Stimulated activated naive CD8-positive, alpha-beta T cell treated with anti-CD3 and anti-CD28 coated beads, Interleukin-15, Interleukin-2, amounts not matched to agents 100 U/mL and 50 U/mL, for 24 hours (primary cell): ENCODE measurements around the gene ADAMTS12.

Experiments used
- ATAC-seq: fragments of 150-1000 bp; cut with Tn5 transposase; one replicate; pipeline ENCODE4 v1.10.0; 2021
- DNase-seq: peaks from one replicate; pipeline ENCODE4 v3.0.0; 2021

The ADAMTS12 gene

DNA sequence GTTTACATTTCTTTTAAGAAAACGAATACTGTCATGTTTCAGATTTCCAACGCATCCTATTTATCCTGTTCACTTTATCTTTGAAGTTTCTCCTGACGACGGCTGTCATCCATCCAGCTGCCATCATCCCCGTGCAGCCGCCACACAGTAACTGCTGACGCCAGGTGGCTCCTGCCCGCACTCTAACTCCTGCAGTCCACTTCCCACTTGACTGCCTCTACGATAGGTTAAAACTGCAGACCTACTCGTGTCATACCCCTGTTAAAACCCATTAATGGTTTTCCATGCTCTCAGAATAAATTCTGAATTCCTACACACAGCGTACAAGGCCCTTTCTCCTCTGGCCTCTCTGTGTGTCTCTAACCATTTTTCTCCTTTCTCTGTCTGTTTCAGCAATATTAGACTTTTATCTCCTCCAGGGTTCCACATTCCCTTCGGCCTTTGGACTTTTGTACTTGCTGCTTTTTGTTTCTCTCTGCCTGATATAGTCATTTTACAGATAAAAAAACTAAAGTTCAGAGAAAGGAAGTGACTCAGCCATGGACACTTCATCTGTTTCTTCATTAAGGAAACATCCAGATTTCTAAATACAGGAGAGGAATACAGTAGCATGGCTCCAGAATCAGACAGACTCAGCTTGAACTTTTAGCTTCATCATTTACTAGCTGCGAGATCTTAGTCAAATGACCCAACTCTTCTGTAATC is 84.9 kb downstream of the ADAMTS12 start:
- ATAC-seq: no peak
- DNase-seq: no peak

DNA sequence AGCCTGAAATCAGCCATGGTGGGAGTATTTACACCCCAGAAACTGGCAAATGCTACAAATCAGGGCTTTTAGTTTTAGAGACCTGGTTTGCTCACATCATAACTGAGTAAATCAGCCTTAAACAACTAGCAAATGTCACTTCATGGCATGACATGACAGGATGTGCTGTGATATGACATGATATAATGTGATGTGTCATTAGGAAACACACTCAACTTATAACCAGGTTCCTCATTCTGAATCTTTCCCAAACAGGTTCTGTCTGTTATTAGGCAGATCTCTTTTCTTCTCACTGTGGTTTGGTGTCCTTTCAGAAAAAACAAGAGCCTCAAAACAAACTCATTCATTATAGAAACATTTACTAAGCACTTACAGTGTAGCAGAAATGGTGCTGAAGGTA is 90.5 kb downstream of the ADAMTS12 start:
- DNase-seq (no peak), ATAC-seq (no peak)

DNA sequence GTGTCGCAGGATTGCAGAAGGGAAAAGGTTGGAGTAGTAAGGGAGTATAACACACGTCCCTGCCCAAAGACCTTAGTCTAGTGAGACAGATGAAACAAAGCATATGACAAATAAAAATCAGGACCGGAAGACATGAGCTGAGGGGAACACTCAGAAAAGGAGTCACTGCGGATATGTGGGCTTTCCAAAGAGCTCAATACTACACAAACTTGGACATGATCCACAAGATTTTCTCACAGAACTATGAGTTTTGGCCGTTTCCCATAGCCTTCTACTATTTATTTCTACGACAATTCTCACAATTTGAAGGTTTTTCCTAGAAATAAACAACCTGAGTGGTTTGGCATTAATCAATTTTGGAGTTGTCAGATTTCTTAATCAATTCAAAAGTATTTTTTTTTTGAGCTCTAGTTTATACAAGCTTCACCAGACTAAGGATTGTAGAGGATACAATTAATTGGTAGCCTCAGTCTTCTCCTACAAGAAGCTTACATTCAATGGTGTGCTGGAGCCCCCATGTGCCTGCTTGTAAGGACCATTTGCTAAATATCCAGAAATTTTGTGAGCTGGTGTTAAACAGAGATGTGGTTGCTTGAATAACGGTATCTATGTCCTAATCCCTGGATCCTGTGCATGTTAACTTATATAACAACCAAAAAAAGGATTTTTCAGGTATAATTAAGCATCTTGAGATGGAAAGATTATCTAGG is 91.4 kb downstream of the ADAMTS12 start:
- DNase-seq (no peak), ATAC-seq (no peak)

DNA sequence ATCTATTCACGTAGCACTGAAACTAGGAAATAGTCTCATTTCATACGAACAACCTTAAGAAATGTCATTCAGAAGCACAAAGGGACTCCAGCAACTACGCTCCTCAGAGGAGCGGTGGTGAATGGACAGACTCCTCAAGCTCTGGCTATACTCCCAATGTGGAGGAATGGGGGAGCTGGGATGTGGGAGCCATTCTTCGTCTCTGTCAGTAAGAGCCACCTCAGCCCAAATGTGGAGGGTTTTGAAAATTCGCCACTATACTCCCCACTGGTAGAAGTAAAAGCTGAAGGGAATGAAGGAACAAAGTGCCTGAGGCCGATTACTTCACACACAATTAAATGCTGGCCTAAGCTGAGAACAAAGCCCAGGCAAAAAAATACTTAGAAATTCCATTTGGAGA is 96.3 kb downstream of the ADAMTS12 start:
- DNase-seq (no peak), ATAC-seq (no peak)

DNA sequence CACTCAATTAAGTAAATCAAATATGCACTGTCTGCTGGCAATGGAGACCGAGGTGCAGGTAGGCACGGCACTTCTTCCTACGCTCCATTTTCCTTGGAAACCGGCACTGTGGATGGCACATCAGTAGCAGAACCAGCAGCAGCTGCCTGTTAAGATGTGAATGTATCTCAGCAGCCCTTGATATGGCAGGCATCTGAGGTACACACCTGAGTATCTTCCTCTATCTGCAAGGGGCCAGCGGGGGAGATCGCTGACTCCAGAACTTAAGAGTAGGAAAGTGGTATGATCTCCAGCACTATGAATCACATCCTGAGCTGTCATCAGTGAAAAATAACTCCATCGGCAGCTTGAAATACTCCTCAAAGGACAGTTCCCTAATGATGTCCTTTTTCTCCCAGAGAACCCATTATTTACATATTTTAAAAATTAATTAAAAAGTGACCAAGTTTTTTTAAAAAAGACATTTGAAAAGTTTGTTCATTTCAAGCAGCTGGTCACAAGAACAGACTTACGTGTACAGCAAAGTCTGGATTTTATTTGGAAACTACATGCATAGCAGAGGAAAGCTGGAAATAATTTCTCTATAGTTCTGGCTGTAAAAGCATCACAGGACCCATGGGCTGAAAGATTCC is 97.1 kb downstream of the ADAMTS12 start:
- no peak for ATAC-seq
- no peak for DNase-seq

DNA sequence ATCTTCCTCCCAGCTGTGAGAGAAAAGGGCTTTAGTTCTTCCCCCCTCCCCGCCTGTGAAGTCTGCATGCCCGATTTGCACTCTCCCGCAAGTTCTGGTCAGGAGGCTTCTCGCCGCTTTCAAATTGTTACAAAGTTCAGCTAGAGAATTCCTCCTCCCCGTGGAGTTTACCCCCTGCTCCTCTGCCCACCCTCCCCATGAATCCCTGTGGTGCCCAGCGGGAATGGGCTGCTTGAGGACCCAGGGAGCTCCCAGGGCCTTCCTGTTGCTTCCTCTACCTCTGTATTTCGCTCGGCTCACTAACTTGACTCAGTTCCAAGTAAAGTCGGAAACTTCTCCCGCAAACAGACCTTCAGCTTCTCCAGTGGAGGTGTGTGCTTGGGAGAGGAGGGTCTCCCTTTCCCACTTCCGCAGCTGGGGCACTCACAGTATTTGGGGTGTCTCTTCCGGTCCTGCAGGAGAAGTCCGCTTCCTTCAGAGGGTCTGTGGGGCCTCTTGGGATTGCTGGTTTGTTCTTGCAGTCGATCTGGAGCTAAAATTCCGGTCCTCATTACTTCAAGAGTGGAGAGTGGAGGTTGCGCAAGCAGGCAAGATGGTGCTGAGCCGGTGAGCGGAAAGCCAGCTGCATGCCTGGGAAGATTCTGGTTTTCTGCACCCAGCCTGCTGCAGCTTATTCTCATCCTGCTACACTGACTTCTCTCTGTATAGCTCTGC is 97.8 kb downstream of the ADAMTS12 start:
- no peak for DNase-seq
- ATAC-seq: no peak

DNA sequence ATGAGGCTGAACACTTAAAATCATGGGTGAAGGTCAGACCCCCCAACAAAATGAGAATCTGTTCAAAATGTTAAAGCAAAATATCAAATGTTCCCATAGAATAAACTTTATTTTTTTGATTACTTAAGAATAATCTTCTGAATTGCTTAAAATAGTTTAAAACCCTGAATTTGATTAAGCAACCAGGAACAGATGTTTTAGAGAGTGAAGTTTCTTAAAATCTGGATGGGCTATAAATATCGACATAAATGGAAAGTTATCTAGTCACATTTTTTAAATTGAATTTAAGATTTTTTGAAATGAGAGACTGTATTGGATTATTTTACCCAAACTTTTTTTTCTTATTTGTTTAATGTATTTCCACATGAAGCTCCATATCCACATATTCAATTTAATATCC is 98.5 kb downstream of the ADAMTS12 start:
- no peak for DNase-seq
- ATAC-seq: no peak

DNA sequence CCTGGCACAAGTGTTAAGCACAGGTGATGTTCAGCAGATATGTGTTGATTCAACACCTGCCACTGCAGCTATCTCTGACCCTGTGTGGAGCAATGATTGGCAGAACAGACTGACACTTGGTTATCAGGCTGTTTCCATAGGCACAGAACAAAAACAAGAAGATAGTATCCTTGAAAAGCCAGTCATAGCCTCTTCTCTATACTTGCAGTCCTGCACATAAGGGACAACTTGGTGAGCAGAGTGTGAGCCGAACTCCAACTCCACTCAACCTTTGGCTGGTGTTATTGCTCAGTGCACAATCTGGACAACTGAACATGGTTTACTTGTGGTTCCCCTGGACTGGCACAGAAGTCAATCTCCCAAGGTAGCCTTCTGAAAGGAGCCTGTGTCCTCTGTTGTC is 99.2 kb downstream of the ADAMTS12 start:
- DNase-seq (no peak), ATAC-seq (no peak)

DNA sequence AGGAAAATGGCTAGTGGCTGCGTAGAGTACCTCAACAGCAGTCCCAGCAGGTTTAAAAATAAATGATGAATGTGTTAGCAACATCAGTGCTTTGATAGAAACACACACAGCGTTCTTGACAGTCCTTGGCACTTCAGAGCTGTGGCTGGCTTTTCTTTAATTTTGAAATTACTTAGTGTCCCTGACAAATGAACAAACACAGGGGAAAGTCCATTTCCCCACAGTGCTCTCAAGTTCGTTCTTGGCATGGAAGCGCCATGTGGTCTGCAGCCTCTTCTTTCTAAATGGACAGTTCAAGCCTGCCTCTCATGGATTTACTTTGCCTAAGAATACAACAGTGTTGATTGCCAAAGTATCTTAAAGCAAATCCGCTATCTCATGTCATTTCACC is 102.2 kb downstream of the ADAMTS12 start:
- no peak for ATAC-seq

DNA sequence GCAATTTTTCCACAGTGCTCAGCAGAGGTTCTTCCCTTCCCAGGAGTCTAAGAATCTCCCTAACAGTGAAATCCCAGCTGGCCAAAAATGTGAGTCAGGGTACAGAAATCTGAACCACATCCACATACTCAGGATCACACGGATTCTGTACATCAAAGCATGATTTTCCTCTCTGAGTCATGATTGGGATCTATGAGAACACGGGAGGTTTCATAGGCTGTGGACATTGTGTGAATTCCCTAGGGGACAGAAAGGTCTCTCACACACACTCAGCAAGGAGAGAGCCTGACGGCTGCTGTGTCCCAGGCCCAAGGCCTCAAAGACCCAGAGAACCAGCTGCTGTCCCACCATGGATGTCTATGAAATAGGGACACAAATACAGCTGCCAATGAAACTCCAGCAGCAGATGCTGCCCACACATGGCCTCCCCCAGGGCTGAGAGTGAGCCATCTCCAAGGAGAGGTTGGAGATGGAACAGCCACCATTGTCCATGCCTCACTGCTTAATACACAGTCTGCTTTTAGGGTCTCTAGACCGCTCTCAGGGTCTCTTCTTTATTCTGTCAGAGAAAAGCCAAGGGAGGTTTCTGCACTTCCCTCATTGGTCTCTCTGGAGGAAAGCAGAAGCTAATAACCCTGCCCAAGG is 102.7 kb downstream of the ADAMTS12 start:
- no peak for ATAC-seq
- DNase-seq: no peak

More for the DNA sequence above, 102.2 kb downstream of the ADAMTS12 start:
- no peak for DNase-seq

DNA sequence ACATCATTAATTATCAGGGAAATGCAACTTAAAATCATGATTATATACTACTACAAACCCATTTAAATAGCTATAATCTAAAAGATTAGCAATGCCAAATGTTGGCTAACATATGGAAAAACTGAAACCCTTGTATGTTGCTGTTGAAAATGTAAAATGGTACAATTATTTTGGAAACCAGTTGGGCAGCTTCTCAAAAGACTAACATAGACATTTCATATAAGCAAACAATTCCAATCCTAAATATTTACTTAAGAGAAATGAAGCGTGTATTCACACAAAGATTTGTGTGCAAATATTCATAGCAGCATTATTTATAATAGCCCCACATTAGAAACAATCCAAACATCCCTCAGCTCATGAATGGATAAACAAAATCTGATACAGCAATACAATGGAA is 106.2 kb downstream of the ADAMTS12 start:
- ATAC-seq (no peak), DNase-seq (no peak)

DNA sequence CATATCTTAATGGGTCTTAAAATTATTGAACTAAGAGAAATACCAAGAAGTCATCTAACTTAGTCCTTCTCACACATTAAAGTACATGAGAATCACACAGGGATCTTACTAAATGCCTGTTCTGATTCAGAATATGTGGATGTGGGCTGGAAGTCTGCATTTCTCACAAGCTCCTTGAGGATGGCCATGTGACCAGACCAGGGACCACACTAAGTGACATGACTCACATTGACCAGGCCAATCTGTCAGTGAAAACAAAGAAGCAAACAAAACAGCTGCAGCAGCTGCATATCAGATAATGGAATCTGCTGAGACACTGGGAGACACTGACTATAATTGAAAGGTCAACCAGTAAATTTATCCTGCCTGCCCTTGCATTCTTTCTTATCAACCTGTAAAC is 110.5 kb downstream of the ADAMTS12 start:
- no peak for ATAC-seq
- no peak for DNase-seq

DNA sequence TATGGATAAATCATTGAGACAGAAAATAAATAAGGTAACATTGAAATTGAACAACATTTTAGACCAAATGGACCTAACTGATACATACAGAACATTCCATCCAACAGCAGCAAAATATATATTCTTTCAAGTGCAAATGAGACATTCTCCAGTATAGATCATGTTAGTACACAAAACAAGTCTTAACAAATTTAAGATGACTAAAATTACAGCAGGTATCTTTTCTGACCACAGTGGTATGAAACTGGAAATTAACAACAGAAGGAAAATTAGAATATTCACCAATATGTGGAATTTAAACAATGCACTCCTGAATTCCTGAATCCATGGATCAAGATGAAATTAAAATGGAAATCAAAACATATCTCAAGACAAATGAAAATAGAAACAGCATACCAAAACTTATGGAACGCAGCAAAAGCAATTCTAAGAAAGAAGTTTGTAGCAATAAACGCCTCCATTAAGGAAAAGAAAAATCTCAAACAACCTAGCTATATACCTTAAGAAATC is 115.6 kb downstream of the ADAMTS12 start:
- ATAC-seq (no peak), DNase-seq (no peak)

DNA sequence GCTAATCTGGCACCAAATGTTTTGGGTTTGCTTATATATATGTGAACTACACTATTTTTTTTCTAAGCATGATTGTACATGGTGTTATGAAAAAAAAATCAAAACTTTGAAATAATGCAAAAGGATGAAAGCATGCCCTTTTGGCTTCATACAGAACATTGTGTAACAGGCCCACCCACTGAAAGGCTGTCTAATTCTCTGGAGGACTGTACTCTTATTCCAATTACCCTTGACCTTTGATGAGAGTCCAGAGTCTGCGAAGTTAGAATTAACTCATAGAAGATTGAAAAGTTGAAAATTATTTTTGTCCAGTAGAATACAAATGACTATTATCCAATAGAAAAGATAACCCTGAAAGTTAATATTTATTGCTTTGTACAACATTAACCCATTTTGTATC is 117.4 kb downstream of the ADAMTS12 start:
- DNase-seq (no peak), ATAC-seq (no peak)

DNA sequence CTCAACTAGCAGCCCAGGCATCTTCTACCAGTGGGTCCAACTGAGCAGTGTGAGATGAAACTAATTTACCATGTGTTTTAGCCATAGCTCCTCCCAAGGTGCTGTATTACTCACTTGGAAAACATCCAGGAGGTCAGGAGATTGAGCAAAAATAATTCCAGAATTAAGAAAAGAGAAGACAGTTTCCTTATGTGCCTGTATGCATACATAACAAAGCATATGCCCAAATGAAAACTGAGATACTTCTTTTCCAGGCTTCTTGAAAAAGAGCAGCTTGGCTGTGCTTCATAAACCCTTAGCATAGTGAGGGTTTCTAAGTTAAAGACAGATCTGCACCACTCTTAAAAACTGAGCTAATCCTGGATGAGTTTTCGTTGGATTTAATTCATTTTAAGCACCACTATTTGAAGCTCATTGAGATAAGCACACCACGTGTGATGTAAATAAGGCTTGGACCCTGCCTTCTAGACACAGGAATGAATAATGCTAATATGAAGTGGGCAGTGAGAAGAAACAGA is 119.4 kb downstream of the ADAMTS12 start:
- ATAC-seq: no peak
- no peak for DNase-seq

DNA sequence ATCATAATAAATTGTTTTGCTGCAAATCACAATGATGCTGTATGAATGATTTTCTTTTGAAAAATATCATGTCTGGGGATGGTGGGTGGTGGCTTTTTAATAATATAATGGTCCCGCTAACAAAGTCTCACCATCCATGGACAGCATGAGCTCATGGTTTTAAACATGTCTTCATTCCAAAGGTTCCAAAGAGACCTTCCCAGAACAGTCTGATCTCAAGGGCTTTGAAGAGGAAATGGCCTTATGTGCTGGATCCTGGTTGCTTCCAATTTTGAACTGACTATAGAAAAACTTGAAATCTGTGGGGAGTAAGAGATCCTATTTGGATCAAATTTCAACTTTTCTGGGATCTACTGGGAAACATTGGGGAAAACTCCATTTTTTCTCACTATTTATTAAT is 121.8 kb downstream of the ADAMTS12 start:
- no peak for ATAC-seq
- DNase-seq: no peak

DNA sequence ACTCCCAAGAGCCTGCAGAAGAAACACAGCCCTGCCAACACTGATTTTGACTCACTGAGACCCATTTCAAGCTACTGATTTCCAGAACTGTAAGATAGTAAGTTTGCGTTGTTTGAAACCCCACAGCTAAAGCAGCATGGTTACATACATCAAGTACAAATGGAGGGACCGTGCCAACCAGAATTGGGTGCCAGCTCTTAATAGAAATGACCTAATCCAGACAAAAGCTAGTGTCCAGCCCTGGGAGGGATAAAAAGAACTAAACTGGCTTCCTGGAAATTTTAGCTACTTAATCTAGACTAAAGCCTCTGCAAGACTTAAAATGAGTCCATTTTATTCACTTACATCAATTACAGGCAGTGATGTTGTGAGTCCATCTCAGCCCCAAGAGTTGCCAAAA is 122.6 kb downstream of the ADAMTS12 start:
- ATAC-seq: no peak
- DNase-seq: no peak

DNA sequence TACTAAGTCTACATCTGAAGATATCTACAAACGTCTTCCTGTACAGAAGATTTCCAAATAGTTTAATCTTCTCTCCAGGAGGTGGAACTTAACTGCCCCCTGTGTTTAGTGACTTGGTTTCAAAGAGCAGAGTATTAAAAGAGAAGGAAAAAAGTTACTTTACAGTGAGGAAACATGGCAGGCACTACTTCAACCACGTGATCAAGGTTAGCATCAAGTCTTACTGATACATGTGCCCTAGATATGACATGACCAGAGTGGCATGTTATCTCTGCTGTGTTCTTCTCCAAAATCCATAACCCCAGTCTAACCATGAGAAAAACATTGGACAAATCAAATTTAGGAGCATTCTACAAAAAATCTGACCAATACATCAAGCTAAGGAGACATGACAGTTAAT is 125.8 kb downstream of the ADAMTS12 start:
- DNase-seq: no peak
- no peak for ATAC-seq

DNA sequence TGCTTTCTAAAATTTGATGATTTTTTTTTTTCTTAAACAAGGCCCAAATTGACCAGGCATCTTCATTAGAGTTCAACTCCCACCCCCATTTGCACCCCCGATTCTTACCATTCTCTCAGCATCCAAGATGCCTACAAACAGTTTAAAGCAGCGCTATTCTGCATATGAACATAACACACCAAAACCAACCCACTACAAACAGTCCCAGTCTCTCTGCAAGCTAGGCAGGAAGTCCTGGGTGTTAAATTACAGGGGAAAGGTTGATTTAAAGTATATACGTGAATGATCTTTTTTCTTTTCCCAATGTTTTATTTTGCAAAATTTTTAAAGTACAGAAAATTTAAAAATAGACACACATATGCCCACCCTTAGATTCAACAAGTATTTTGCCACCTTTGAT is 127.0 kb downstream of the ADAMTS12 start:
- DNase-seq (no peak), ATAC-seq (no peak)

DNA sequence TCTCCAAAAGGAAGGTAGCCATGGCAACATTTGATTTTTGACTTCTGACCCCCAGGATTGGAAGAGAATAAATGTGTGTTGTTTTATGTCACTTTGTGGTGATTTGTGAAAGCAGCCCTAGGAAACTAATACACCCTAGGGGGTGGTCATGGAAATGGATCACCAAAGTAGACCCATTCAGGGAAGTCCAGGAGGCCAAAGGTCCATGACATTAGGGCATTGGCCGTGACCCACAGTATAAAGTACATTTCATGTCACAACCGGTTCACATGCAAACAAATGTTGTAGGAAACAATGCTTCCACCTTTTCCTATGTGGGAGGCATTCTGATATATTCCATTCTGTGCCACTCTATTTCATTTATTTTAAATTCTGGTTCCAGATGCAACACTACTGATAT is 128.4 kb downstream of the ADAMTS12 start:
- no peak for ATAC-seq

DNA sequence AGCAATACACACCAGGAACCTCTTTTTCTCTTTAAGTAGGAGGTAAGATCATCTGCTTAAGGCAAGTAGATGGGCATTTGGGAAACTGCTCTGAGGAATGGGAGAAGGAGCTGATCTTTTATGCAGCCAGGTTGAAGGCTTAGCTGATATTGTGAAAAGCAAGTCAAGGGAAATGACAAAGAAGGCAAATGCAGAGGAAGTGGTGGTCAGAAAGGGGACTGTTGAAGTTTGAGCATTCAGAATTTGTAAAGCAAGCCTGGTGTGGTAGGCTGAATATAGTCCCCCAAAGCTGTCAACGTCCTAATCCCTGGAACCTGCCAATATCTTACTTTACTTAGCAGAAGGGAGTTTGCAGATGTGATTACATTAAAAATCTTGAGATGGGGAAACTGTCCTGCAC is 128.9 kb downstream of the ADAMTS12 start:
- DNase-seq (no peak), ATAC-seq (no peak)

More for the DNA sequence above, 128.4 kb downstream of the ADAMTS12 start:
- DNase-seq: no peak

DNA sequence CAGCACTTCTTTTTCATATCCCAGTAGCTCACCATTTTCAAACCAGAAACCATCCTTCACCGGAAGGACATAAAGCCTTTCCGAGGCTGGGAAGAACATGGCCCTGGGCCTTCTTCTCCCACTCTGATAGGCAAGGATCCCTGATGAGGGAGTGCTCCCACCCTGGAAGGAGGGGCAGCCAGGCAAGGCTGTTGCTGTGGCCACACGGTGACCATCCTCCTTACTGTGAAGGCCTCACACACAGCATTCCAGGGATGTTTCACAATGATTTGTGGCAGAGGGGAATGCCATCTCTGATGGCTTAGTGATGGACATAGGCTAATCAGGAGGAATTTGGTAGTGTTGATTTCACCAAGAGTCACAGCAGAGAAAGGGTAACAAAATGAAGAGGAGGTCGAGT is 130.7 kb downstream of the ADAMTS12 start:
- DNase-seq (no peak), ATAC-seq (no peak)
